Smooth muscle cell (in vitro differentiated cells): ENCODE data around the gene ALG12. TPM values are rescaled to one million over a fixed set of nuclear protein-coding genes. Genes with fewer than 3 reads are reported as not detected.

Source experiments
- DNase-seq: peaks from one replicate; lab custom pipeline; 2025; ENCODE audit not compliant: unreplicated experiment; lab: John Stamatoyannopoulos, UW
- H2AFZ ChIP-seq: fragments of 200-600 bp; sonication (generic); 2 replicates; pipeline ENCODE4 v1.6.0; 2016; ENCODE audit warnings: antibody characterized with exemption, low read depth, mild to moderate bottlenecking
- H3F3A ChIP-seq: fragments of 200-600 bp; sonication (generic); 2 replicates; pipeline ENCODE4 v1.6.0; 2017; ENCODE audit warnings: antibody characterized with exemption, low read depth
- H3K27ac ChIP-seq: fragments of 200-600 bp; sonication (generic); 2 replicates; pipeline ENCODE4 v1.5.1; 2016; ENCODE audit warnings: low read depth, mild to moderate bottlenecking
- H3K27me3 ChIP-seq: fragments of 200-600 bp; sonication (generic); 2 replicates; pipeline ENCODE4 v1.6.1; 2016; ENCODE audit warnings: low read depth, mild to moderate bottlenecking
- H3K36me3 ChIP-seq: fragments of 200-600 bp; sonication (generic); 2 replicates; pipeline ENCODE4 v1.5.1; 2016; ENCODE audit warnings: low read depth
- H3K4me1 ChIP-seq: fragments of 200-600 bp; sonication (generic); 2 replicates; pipeline ENCODE4 v1.5.1; 2016; ENCODE audit warnings: low read depth
- H3K4me2 ChIP-seq: fragments of 200-600 bp; sonication (generic); 2 replicates; pipeline ENCODE4 v1.6.0; 2016; ENCODE audit warnings: mild to moderate bottlenecking
- H3K4me3 ChIP-seq: fragments of 200-600 bp; sonication (generic); 2 replicates; pipeline ENCODE4 v1.5.1; 2016; ENCODE audit warnings: mild to moderate bottlenecking
- H3K79me2 ChIP-seq: fragments of 200-600 bp; sonication (generic); 2 replicates; pipeline ENCODE4 v1.6.0; 2016; ENCODE audit warnings: low read depth, mild to moderate bottlenecking
- H3K9ac ChIP-seq: fragments of 200-600 bp; sonication (generic); 2 replicates; pipeline ENCODE4 v1.6.0; 2016; ENCODE audit warnings: low read depth
- H3K9me3 ChIP-seq: fragments of 200-600 bp; sonication (generic); replicated peaks from 2 replicates; pipeline ENCODE4 v1.5.1; 2016; ENCODE audit warnings: low read depth
- H4K20me1 ChIP-seq: fragments of 200-600 bp; sonication (generic); 2 replicates; pipeline ENCODE4 v1.6.0; 2016; ENCODE audit warnings: low read depth
- WGBS: methylation state at CpG from one replicate; pipeline ENCODE4 v1.1.7; 2016; ENCODE audit warnings: low lambda C conversion rate; 5-methylcytosine and 5-hydroxymethylcytosine counted together
- polyA plus RNA-seq: library from polyadenylated mRNA; unstranded; fragments of >200 nt; fragmentation: Nextera tagmentation; extraction: Ambion mirVana; gene quantifications from 2 replicates; pipeline ENCODE4 v1.2.1, GENCODE V29; 2016
- total RNA-seq: library from RNA; depleted of rRNA; stranded (reverse); fragments of >200 nt; gene quantifications from 2 replicates; pipeline ENCODE4 v1.2.3, GENCODE V29; 2014
- TF ChIP-seq, protein P1 (sequence below): fragments of 200-600 bp; sonication (generic); IDR thresholded peaks from 2 replicates; pipeline ENCODE4 v1.5.1; 2017; ENCODE audit warnings: borderline replicate concordance, mild to moderate bottlenecking, antibody characterized with exemption; ENCODE audit not compliant: insufficient read depth, poor library complexity, severe bottlenecking

Gene ALG12
- total and polyA plus RNA-seq, 2 experiments from 2014 or later: 13.9 to 42.7 TPM

DNA sequence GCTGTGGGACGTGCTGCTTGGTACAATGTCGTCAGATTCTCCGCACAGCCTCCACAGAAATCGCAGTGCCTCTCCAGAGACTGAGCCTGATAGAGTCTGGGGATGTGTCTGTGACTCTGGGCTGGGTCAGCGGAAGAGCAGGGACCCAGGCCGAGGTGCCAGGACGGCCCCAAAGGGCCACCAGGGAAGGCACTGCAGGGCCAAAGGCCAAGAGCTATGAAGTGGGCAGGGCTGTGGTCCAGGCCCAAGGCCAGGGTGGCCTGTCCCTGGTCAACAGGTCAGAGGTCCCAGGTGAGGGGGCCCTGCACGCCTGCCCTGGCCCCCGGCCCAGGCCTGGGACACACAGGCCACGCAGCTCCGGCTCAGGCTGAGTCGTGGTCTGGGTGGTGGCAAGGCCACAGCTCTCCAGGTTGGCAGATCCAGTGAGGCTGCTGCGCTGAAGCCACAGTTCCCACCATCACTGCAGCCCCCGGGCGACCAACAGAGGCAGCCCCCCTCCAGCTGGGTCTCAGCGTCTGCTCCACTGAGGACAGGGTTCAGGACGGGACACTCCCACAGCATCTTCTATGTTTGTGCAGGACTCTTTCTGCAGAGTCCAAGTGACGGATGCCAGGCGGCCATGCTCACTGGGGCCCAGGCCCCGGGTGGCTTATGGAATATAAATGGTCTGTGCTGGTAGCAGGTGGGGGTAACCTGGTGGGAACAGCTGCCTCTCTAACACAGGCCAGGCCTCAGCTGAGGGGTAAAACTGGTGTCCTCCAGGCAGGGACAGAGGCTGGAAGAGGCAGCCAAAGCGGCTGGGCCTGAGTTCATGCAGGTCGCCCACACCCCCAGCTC, 37.6 kb upstream of the ALG12 start:
- 93% methylated on average over 22 of the region's 22 CpGs for WGBS
- Histone ChIP-seq H3K4me2 (no peak overlapping the region), H3F3A (no peaks in the 10 kb centered on the region), H3K9ac (no peak overlapping the region), H3K36me3 (no peaks in the 10 kb centered on the region), H3K27ac (no peak overlapping the region), H3K79me2 (no peaks in the 10 kb centered on the region), H2AFZ (no peak overlapping the region), H3K4me3 (no peak overlapping the region), H4K20me1 (no peaks in the 10 kb centered on the region), H3K4me1 (peaks cover 6% of the 10 kb centered on the region), H3K9me3 (no peaks in the 10 kb centered on the region), H3K27me3 (no peaks in the 10 kb centered on the region)
- no peak for DNase-seq
- TF ChIP-seq, protein P1, sequence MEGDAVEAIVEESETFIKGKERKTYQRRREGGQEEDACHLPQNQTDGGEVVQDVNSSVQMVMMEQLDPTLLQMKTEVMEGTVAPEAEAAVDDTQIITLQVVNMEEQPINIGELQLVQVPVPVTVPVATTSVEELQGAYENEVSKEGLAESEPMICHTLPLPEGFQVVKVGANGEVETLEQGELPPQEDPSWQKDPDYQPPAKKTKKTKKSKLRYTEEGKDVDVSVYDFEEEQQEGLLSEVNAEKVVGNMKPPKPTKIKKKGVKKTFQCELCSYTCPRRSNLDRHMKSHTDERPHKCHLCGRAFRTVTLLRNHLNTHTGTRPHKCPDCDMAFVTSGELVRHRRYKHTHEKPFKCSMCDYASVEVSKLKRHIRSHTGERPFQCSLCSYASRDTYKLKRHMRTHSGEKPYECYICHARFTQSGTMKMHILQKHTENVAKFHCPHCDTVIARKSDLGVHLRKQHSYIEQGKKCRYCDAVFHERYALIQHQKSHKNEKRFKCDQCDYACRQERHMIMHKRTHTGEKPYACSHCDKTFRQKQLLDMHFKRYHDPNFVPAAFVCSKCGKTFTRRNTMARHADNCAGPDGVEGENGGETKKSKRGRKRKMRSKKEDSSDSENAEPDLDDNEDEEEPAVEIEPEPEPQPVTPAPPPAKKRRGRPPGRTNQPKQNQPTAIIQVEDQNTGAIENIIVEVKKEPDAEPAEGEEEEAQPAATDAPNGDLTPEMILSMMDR: no peak

DNA sequence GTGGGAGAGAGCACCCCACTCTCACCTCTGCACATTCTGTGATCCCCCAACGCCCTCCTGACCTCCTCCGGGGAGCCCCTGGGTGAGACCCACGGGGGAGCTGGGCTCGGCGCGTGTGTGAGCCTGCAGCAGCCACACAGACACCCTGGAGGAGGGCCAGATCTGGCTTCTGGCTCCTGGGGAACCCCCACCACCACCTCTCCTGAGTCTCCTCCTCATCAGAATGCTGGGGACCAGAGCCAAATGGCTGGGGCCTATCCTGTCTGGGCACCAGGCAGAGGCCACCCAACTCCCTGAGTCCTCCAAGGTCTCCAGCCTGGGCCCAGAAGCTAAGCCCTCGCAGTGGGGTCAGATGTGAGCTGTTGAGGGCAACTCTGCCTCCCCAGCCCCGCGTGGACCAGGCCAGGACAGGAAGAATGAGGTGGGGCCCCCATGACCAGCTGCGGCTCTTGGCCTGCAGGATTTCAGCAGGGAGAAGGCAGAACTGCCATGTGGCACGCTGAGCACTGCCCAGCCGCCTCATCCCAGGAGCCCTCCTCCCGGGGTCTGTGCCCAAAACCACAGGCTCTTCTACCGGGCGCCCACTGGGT, 36.8 kb upstream of the ALG12 start:
- Histone ChIP-seq H3K9ac (no peak overlapping the region), H3F3A (no peaks in the 10 kb centered on the region), H3K4me3 (no peak overlapping the region), H2AFZ (no peak overlapping the region), H3K27ac (no peak overlapping the region), H3K9me3 (no peaks in the 10 kb centered on the region), H3K4me2 (no peak overlapping the region), H3K27me3 (no peaks in the 10 kb centered on the region), H4K20me1 (no peaks in the 10 kb centered on the region), H3K4me1 (peaks cover 6% of the 10 kb centered on the region), H3K79me2 (no peaks in the 10 kb centered on the region), H3K36me3 (no peaks in the 10 kb centered on the region)
- WGBS: 84% methylated on average over 15 of the region's 15 CpGs
- TF ChIP-seq, protein P1: no peak
- DNase-seq: no peak

DNA sequence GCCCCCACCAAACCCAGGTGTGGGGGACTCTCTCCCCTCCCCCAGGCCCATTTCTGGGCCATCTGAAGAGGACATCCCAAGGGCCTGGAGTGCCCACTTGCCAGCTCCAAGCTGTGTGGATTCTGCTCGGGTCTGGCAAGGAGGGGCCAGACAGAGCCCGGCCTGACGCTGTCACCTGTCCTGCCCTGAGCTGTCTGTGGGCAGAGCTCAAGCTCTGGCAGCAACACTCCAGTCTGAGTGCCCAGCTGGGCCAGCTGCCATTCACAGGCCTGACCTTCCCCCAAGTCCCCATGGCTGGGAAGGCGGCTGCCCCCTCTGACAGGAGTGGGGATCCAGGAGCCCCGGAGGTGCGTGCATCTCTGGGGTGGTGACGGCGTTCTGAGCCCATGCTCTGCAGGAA, 36.1 kb upstream of the ALG12 start:
- H3F3A ChIP-seq: no peaks in the 10 kb centered on the region
- H3K27ac ChIP-seq: no peak overlapping the region
- H2AFZ ChIP-seq: no peak overlapping the region
- H3K4me1 ChIP-seq: peaks cover 6% of the 10 kb centered on the region
- WGBS: 82% methylated on average over 8 of the region's 8 CpGs
- no peak overlapping the region for H3K4me2 ChIP-seq
- no peak overlapping the region for H3K9ac ChIP-seq
- H3K27me3 ChIP-seq: no peaks in the 10 kb centered on the region
- H3K4me3 ChIP-seq: no peak overlapping the region
- no peak for DNase-seq
- H3K9me3 ChIP-seq: no peaks in the 10 kb centered on the region
- no peaks in the 10 kb centered on the region for H3K36me3 ChIP-seq
- H3K79me2 ChIP-seq: no peaks in the 10 kb centered on the region
- H4K20me1 ChIP-seq: no peaks in the 10 kb centered on the region
- TF ChIP-seq, protein P1: no peak
